SK-N-SH (cell line): ENCODE results near the gene IDH1. TPM values are rescaled to one million over a fixed set of nuclear protein-coding genes. Genes with fewer than 3 reads are reported as not detected.

Source experiments
- CTCF ChIA-PET: fragments of 300-600, 350-600 bp; formaldehyde crosslinking; extraction: SDS; loops from one replicate; lab custom pipeline; 2021; lab: Yijun Ruan, JAX
- POLR2A ChIA-PET: fragments of 350-600 bp; sonication (Branson Sonifier 250); formaldehyde crosslinking; extraction: SDS; loops from one replicate; lab custom pipeline; 2020; ENCODE audit warnings: antibody characterized with exemption, inconsistent platforms; lab: Yijun Ruan, JAX
- DNase-seq: peaks from one replicate; pipeline ENCODE4 v3.0.0; 2012
- H2AFZ ChIP-seq: fragments of 200-600 bp; sonication (generic); 2 replicates; pipeline ENCODE4 v1.8.1; 2016; ENCODE audit warnings: antibody characterized with exemption, mild to moderate bottlenecking, low read depth
- H3F3A ChIP-seq: fragments of 200-600 bp; sonication (generic); replicated peaks from 2 replicates; pipeline ENCODE3; 2016; ENCODE audit warnings: antibody characterized with exemption, mild to moderate bottlenecking; ENCODE audit not compliant: insufficient read depth
- H3K27ac ChIP-seq, 2 experiments: fragments of 200-500 bp in 1 of 2; fragments of 200-600 bp in 1 of 2; sonication (Bioruptor generic) in 1 of 2; sonication (generic), shearing (Covaris generic) in 1 of 2; 2 replicates each; pipeline versions ENCODE4 v1.5.1 to v1.6.1; 2014 to 2016; ENCODE audit warnings: low read depth in 2 of 2, inconsistent platforms in 1 of 2, low read length in 1 of 2, mild to moderate bottlenecking in 1 of 2, mixed read lengths in 1 of 2
- H3K27me3 ChIP-seq: fragments of 200-600 bp; sonication (generic), shearing (Covaris generic); 2 replicates; pipeline ENCODE4 v1.6.1; 2016; ENCODE audit warnings: mixed run types; ENCODE audit not compliant: insufficient read depth
- H3K36me3 ChIP-seq, 2 experiments: fragments of 200-500 bp in 1 of 2; fragments of 200-600 bp in 1 of 2; sonication (Bioruptor generic) in 1 of 2; sonication (generic) in 1 of 2; replicated peaks in 1 of 2; 2 replicates each; pipeline versions ENCODE3 to v1.5.1; 2014 to 2016; ENCODE audit warnings: low read length in 1 of 2, mild to moderate bottlenecking in 1 of 2; ENCODE audit not compliant: insufficient read depth in 2 of 2, control insufficient read depth in 1 of 2
- H3K4me1 ChIP-seq, 2 experiments: fragments of 200-500 bp in 1 of 2; fragments of 200-600 bp in 1 of 2; sonication (Bioruptor generic) in 1 of 2; sonication (generic), shearing (Covaris generic) in 1 of 2; 2 replicates each; pipeline versions ENCODE4 v1.5.1 to v1.6.1; 2014 to 2016; ENCODE audit warnings: low read depth in 1 of 2, low read length in 1 of 2, mixed run types in 1 of 2; ENCODE audit not compliant: insufficient read depth in 2 of 2, control insufficient read depth in 1 of 2
- H3K4me2 ChIP-seq: fragments of 200-600 bp; sonication (generic), shearing (Covaris generic); 2 replicates; pipeline ENCODE4 v1.6.1; 2017; ENCODE audit warnings: mixed run types
- H3K4me3 ChIP-seq, 2 experiments: fragments of 200-500 bp in 1 of 2; fragments of 200-600 bp in 1 of 2; sonication (Bioruptor generic) in 1 of 2; sonication (generic), shearing (Covaris generic) in 1 of 2; 2 replicates each; pipeline versions ENCODE4 v1.5.1 to v1.8.1; 2014 to 2016; ENCODE audit warnings: low read depth in 2 of 2, inconsistent platforms in 1 of 2, low read length in 1 of 2, mild to moderate bottlenecking in 1 of 2, mixed read lengths in 1 of 2, moderate library complexity in 1 of 2
- H3K79me2 ChIP-seq: fragments of 200-600 bp; sonication (generic); 2 replicates; pipeline ENCODE4 v1.8.1; 2017; ENCODE audit warnings: mild to moderate bottlenecking; ENCODE audit not compliant: insufficient read depth
- H3K9ac ChIP-seq: fragments of 200-600 bp; sonication (generic); 2 replicates; pipeline ENCODE4 v1.6.1; 2017; ENCODE audit warnings: mixed run types
- H3K9me2 ChIP-seq: fragments of 200-600 bp; sonication (generic); 2 replicates; pipeline ENCODE4 v1.6.1; 2017; ENCODE audit warnings: mixed run types
- H3K9me3 ChIP-seq: fragments of 200-600 bp; sonication (generic); 2 replicates; pipeline ENCODE4 v1.6.1; 2017; ENCODE audit warnings: mixed run types, mild to moderate bottlenecking, moderate library complexity
- H4K20me1 ChIP-seq: fragments of 200-600 bp; sonication (generic); 2 replicates; pipeline ENCODE4 v1.6.1; 2017; ENCODE audit warnings: mild to moderate bottlenecking, mixed run types; ENCODE audit not compliant: insufficient read depth
- GABPA ChIP-seq: IDR thresholded peaks from 2 replicates; pipeline ENCODE4 v1.4.0; 2012; ENCODE audit warnings: low read depth, mild to moderate bottlenecking
- GATA2 ChIP-seq: sonication (generic); formaldehyde crosslinking; IDR thresholded peaks from 2 replicates; pipeline ENCODE4 v1.5.0; 2020; ENCODE audit warnings: mild to moderate bottlenecking, missing genetic modification reagents
- NFIC ChIP-seq: IDR thresholded peaks from 2 replicates; pipeline ENCODE4 v1.4.0; 2012; ENCODE audit warnings: borderline replicate concordance
- NRF1 ChIP-seq: IDR thresholded peaks from 2 replicates; pipeline ENCODE4 v1.6.1; 2012; ENCODE audit warnings: low read depth, mild to moderate bottlenecking, low read length
- RFX5 ChIP-seq: IDR thresholded peaks from 2 replicates; pipeline ENCODE4 v1.6.1; 2012; ENCODE audit warnings: mild to moderate bottlenecking, improper control_type of control experiment, low read length
- RXRA ChIP-seq: IDR thresholded peaks from 2 replicates; pipeline ENCODE4 v1.4.0; 2012; ENCODE audit warnings: low read depth, mild to moderate bottlenecking, borderline replicate concordance
- SIN3A ChIP-seq: IDR thresholded peaks from 2 replicates; pipeline ENCODE4 v1.6.1; 2012; ENCODE audit warnings: low read depth, mild to moderate bottlenecking, low read length, moderate library complexity, borderline replicate concordance
- USF2 ChIP-seq: fragments of 150-350 bp; IDR thresholded peaks from 2 replicates; pipeline ENCODE4 v1.6.1; 2017; ENCODE audit warnings: antibody characterized with exemption, low read length, low read depth, borderline replicate concordance
- WGBS: methylation state at CpG from one replicate; pipeline ENCODE4 v1.1.6; 2017; ENCODE audit warnings: low lambda C conversion rate; 5-methylcytosine and 5-hydroxymethylcytosine counted together
- polyA plus RNA-seq, 3 experiments: library from polyadenylated mRNA; depleted of rRNA; stranded (reverse); fragments of >200 nt; gene quantifications; 2 replicates each; pipeline ENCODE4 v1.2.3, GENCODE V29; 2012
- TF ChIP-seq, protein P1 (sequence below): fragments of 150-350 bp; IDR thresholded peaks from 2 replicates; pipeline ENCODE4 v1.6.1; 2016; ENCODE audit warnings: mild to moderate bottlenecking, low read depth, low read length
- TF ChIP-seq, protein P2 (sequence below): IDR thresholded peaks from 2 replicates; pipeline ENCODE4 v1.6.1; 2012; ENCODE audit warnings: mild to moderate bottlenecking, low read depth, low read length, moderate library complexity
- TF ChIP-seq, protein P3 (sequence below): IDR thresholded peaks from 2 replicates; pipeline ENCODE4 v1.4.0; 2012; ENCODE audit warnings: low read depth, borderline replicate concordance
- TF ChIP-seq, protein P4 (sequence below): IDR thresholded peaks from 2 replicates; pipeline ENCODE4 v1.4.0; 2012; ENCODE audit warnings: low read depth

Gene IDH1
- polyA plus RNA-seq, 1 of the 3 experiments (the other 2 are of a cell fraction) = 43.4 TPM

DNA sequence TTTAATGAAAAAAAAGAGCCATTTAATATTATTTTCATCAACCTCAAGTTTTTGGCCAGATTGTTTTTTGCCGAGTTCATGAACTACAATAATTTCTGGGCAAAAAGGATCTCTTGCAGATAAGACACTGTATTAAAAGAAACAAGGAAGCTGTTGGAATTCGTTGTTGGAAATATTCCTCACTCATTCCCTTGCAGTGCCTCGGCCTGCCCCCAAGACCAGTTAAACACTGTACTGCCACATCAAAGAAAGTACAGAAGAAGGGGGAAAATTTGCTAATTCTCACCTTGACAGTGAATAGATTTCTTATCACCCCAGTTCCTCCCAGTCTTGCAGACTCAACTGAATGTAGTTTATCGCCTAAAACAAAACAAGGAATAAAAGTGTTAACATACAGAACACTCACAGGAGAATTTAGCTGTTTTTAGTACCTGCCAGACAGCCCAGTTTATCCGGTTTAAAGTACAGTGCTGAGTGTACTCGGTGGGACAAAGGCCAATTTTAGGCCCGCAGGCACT is 1.2 kb downstream of the IDH1 start:
- Histone ChIP-seq H3K4me3 (peak overlapping the region; percentile 52 to 95), H3K79me2 (peaks cover 10% of the 10 kb centered on the region; the same call in 1 of the 2 replicates), H3K27me3 (no peaks in the 10 kb centered on the region), H3K9me3 (no peaks in the 10 kb centered on the region), H2AFZ (peak overlapping the region; percentile 90), H3K4me2 (peak overlapping the region; percentile 86), H3F3A (peaks cover 7% of the 10 kb centered on the region), H4K20me1 (no peaks in the 10 kb centered on the region), H3K27ac (peak overlapping the region; percentile 27 to 40; a peak in 3 of 4 replicates), H3K9me2 (no peaks in the 10 kb centered on the region), H3K9ac (peak overlapping the region; percentile 65), H3K36me3 (peaks cover 39 to 43% of the 10 kb centered on the region in 2 experiments), H3K4me1 (peaks cover 0 to 8% of the 10 kb centered on the region in 2 experiments; a peak in 3 of 4 replicates)
- TF ChIP-seq NRF1 (no peak), GABPA (no peak)
- TF ChIP-seq, protein P1, sequence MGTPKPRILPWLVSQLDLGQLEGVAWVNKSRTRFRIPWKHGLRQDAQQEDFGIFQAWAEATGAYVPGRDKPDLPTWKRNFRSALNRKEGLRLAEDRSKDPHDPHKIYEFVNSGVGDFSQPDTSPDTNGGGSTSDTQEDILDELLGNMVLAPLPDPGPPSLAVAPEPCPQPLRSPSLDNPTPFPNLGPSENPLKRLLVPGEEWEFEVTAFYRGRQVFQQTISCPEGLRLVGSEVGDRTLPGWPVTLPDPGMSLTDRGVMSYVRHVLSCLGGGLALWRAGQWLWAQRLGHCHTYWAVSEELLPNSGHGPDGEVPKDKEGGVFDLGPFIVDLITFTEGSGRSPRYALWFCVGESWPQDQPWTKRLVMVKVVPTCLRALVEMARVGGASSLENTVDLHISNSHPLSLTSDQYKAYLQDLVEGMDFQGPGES = no peak
- TF ChIP-seq, protein P2, sequence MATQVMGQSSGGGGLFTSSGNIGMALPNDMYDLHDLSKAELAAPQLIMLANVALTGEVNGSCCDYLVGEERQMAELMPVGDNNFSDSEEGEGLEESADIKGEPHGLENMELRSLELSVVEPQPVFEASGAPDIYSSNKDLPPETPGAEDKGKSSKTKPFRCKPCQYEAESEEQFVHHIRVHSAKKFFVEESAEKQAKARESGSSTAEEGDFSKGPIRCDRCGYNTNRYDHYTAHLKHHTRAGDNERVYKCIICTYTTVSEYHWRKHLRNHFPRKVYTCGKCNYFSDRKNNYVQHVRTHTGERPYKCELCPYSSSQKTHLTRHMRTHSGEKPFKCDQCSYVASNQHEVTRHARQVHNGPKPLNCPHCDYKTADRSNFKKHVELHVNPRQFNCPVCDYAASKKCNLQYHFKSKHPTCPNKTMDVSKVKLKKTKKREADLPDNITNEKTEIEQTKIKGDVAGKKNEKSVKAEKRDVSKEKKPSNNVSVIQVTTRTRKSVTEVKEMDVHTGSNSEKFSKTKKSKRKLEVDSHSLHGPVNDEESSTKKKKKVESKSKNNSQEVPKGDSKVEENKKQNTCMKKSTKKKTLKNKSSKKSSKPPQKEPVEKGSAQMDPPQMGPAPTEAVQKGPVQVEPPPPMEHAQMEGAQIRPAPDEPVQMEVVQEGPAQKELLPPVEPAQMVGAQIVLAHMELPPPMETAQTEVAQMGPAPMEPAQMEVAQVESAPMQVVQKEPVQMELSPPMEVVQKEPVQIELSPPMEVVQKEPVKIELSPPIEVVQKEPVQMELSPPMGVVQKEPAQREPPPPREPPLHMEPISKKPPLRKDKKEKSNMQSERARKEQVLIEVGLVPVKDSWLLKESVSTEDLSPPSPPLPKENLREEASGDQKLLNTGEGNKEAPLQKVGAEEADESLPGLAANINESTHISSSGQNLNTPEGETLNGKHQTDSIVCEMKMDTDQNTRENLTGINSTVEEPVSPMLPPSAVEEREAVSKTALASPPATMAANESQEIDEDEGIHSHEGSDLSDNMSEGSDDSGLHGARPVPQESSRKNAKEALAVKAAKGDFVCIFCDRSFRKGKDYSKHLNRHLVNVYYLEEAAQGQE = no peak
- POLR2A ChIA-PET = interaction anchor here (1.1 to 3.6 kb wide), 3 partner anchors 12 to 152 kb away, joined by 5 to 28 read pairs (median 8); partner anchors contain the start of gene PIKFYVE
- DNase-seq = no peak
- WGBS = 31% methylated on average over 7 of the region's 7 CpGs
- CTCF ChIA-PET = interaction anchor here (0.7 to 6.5 kb wide), 32 partner anchors 9 to 1078 kb away, joined by 3 to 87 read pairs (median 5); partner anchors contain the start of gene PIKFYVE

- H3K36me3 ChIP-seq = peaks cover 43 to 50% of the 10 kb centered on the region in 2 experiments
- DNase-seq = no peak
- H2AFZ ChIP-seq = no peak overlapping the region
- H3F3A ChIP-seq = peaks cover 7% of the 10 kb centered on the region
- POLR2A ChIA-PET = no interaction called here
- no peaks in the 10 kb centered on the region for H4K20me1 ChIP-seq
- H3K4me1 ChIP-seq = peaks cover 0 to 8% of the 10 kb centered on the region in 2 experiments; a peak in 3 of 4 replicates
- H3K9me3 ChIP-seq = no peaks in the 10 kb centered on the region
- H3K4me3 ChIP-seq = peak overlapping the region; percentile 52 to 95; a peak in 1 of 4 replicates
- H3K9ac ChIP-seq = no peak overlapping the region
- CTCF ChIA-PET = interaction anchor here (0.7 to 6.5 kb wide), 12 partner anchors 8 to 833 kb away, joined by 3 to 87 read pairs (median 6); no protein-coding TSS in a partner anchor
- WGBS = 94% methylated on average over 3 of the region's 3 CpGs
- peaks cover 10% of the 10 kb centered on the region; the same call in 1 of the 2 replicates for H3K79me2 ChIP-seq
- no peaks in the 10 kb centered on the region for H3K27me3 ChIP-seq
- no peaks in the 10 kb centered on the region for H3K9me2 ChIP-seq
- H3K27ac ChIP-seq = no peak overlapping the region; a peak in 1 of 4 replicates
- peak overlapping the region; percentile 86 for H3K4me2 ChIP-seq
- TF ChIP-seq RFX5 (no peak), SIN3A (no peak), RXRA (no peak), GATA2 (CRISPR knock-in tag) (no peak), USF2 (no peak), NFIC (no peak)
- TF ChIP-seq, protein P3, sequence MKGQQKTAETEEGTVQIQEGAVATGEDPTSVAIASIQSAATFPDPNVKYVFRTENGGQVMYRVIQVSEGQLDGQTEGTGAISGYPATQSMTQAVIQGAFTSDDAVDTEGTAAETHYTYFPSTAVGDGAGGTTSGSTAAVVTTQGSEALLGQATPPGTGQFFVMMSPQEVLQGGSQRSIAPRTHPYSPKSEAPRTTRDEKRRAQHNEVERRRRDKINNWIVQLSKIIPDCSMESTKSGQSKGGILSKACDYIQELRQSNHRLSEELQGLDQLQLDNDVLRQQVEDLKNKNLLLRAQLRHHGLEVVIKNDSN = no peak
- TF ChIP-seq, protein P2 = no peak
- TF ChIP-seq, protein P4, sequence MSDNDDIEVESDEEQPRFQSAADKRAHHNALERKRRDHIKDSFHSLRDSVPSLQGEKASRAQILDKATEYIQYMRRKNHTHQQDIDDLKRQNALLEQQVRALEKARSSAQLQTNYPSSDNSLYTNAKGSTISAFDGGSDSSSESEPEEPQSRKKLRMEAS = no peak
Measured at GRCh38 chr2:208252716-208253492, 2.0 kb downstream of the IDH1 start.
